ENCODE results near the gene OSBPL10.
"Not testable (repeated sequence)": the region's sequence is repeated elsewhere in the genome, so short reads cannot be mapped to it uniquely, and the experiment has no call there.

The OSBPL10 gene

DNA sequence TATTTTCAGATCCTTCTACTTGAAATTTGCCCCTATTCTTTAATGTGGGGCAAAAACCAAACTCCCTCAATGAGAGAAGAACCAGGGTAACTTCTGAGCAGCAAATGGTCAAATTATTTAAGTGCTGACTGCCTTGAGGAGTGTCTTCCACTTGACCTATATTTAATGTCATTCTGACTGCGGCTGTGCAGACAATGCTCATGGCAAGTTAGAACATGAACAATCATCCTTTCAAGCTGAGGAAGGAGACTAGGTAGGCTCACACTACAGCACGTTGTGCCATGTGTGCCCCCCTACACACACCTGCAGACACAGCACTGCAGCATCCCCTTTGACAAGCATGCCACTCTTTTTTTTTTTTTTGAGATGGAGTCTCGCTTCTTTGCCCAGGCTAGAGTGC is 98.2 kb downstream of the OSBPL10 start:
- no peak for DNase-seq

DNA sequence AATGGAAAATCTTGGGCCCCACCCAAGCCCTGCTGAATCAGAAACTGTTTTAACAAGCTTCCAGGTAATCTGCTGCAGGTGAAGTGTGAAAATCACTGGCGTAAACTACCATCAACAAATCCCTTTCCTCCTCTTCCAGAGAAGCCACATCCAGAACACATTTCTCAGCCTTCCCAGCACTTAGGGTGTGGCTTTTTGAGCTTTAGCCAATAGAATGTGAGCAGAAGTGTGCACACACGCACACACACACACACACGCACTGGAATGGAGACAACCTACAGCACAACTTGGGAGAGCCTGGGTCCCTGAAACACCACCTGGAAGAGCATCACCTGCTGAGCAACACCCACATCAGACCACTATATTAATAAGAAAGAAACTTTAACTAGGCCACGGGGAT is 98.6 kb downstream of the OSBPL10 start:
- DNase-seq: no peak

DNA sequence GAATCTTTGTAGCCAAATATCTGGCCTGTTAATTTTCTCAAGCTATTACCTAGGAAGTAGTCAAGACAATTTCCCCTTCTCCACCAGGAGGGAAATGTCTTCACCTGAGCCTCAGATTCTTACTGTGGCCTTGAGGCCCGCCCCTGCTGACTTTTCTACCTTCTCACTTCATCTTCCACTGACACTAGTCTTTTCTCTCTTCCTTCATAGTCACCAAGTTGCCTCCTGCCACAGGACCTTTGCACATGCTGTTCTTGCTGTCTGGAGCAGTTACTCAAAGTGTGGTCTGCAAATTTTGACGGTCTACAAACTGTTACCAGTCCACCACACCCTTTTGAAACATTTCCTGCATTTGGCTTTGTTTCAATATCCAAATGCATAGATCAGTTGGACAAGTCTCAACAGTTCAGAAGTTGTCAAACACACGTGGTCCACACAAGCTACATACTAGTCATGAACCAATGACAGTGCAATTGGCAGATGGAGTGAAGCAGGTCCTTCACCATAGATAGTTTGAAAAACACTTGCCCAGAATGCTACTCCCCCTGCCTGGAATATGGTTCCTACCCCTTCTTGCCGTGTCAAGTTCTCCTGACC is 100.5 kb downstream of the OSBPL10 start:
- DNase-seq: no peak

DNA sequence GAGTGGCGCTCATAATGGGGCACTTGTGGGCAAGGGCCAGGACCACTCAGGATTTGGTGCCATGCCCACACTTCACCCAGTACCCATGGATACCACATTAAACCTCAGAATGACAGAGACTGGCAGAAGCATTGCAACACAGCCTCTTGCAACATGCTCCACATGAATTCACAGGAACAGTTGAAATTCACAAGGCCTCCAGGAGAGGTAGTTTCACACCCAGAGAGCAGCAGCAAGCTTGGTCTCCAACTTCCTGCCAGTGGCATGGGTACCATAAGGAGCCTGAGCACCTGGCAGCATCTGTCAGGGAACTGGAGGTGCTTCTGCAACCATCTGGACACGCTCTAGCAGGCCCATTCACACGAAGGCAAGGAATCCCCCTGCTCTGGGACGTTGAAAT is 101.0 kb downstream of the OSBPL10 start:
- DNase-seq: no peak

DNA sequence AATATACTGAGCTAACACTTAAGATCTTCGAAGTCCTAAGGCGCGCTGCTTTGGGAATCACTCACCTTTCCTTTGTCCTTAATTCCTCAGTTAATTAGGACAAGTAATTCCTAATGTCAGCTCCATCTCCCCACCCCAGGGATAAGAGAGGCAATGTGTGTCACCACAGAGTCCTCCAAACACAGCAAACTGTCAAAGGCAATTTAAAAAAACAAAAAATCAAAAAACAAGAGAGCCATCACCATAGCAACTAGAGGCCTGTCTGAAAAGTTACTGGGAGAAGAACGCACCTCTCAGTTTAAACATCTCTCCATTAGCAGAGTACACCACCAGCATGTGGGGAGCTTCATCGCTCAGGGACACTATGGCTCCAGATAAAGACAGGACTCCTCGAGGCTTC is 101.7 kb downstream of the OSBPL10 start:
- DNase-seq: no peak

DNA sequence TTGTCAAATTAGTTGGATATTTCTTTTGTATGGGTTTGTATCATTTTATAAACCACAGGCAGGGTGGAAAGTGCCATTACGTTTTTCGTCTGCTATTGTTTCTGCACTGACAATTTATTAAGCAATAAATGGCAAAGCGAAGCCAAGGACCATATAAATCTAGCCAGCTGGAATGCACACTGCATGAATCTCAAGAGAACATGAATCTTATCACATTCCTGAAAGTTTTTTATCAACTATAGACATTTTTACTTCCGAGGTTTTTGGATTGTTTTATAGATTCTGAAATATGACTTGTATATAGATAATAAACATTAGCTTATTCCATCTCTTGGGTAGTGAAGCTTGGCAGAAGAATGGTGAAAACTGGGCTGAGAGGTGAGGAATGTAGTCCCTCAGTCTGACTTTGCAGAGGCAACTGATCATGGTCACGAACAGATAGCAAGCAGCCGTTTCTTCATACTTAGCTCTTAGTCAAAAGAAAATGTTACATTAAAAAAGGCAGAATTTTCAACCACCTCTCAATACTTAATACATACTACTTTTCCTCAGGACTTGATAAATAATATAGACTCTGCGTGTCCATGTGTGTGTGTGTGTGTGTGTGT is 102.7 kb downstream of the OSBPL10 start:
- no peak for DNase-seq

DNA sequence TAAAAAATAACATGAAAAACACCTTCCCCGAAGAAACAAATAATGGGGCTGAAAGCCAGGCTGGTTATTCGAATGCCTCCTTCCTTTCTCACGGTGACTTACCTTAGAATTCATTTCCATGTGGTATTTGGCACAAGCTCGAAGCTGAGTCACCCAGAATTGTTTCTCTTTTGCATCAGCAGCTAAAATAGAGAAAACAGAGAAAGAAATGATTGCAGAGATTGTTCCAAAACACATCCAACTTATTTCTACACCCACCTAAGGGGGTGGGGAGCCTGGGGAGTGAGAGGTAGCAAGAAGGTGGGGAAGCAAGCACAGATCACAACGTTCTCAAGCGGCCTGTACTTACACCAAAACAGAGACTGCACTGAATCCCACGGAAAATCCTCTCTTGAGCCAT is 104.7 kb downstream of the OSBPL10 start:
- DNase-seq: no peak

DNA sequence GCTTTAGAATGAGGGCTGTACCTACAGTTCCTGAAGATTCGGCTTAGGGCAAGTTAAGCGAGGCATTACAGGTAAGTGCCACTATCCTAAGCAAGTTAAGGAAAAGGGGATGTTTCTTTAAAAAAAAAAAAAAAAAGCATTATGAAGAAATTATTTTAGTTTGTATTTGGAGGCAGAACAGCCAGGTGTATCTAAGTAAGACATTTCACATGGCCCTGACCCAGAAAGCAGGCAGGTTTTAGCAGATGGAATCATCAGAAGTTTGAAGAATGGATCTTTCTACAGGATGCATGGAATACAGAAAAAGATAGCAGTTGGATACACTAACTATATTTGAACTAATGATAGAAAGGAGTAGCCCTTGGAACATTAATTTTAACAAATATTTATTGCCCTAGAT is 105.6 kb downstream of the OSBPL10 start:
- DNase-seq: no peak

DNA sequence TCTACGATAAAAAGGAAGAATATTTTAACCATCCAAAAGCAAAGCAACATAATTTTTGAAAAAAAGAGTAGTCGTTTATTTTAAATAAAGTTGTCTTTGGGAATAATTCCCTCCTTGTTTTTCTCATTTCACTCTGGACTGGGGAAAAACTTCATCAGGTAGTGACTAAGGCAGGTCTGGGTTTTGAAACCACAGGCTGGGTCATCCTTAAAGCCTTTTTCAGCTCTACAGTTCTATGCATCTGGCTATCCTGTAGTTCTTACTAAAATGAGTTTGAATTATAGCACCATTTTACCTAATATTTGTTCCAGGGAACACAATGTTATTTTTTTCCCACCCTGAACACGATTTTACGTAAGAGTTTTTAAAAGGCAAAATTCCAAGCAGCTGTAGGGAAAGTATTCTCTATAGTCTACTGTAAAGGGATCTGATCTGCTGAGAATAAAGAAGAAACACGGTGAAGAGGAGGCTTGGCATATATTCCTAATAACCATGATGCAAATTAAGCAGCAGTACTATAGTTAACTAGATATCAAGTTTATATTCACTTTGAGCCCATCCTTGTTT is 107.7 kb downstream of the OSBPL10 start:
- DNase-seq: no peak

DNA sequence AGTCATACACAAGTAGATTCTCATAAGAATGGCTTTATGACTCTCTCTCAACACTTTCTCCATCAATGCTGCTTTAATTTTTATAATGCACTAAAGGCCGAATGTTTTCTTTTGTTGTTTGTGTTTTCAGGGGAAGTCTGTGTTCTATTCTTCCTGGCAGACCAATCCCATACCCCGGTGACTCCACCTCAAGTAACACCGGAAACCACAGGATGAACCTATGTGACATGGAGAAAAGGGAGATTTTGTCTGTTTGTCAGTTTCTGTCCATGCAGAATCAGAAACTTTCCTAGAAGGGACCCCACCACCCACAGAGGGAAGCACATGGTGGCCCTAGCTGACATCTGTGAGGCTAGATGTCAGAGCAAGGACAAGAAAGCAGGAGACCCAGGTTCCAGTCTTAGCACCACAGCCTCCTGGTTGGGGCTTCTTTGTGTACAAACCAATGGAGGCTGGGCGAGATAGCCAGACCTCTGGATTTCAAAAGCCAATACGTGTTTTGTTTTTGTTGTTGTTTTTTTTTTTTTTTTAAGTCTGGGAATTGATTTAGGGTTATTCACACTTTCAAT is 109.0 kb downstream of the OSBPL10 start:
- DNase-seq: no peak

DNA sequence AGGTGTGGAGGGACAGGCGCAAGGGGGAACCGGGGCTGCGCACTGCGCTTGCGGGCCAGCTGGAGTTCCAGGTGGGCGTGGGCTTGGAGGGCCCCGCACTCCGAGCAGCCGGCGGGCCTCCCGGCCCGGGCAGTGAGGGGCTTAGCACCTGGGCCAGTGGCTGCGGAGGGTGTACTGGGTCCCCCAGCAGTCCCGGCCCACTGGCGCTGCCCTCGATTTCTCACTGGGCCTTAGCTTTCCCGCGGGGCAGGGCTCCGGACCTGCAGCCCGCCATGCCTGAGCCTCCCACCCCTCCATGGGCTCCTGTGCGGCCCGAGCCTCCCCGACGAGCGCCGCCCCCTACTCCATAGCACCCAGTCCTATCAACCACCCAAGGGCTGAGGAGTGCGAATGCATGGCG is 111.0 kb downstream of the OSBPL10 start:
- DNase-seq: not testable (repeated sequence)

DNA sequence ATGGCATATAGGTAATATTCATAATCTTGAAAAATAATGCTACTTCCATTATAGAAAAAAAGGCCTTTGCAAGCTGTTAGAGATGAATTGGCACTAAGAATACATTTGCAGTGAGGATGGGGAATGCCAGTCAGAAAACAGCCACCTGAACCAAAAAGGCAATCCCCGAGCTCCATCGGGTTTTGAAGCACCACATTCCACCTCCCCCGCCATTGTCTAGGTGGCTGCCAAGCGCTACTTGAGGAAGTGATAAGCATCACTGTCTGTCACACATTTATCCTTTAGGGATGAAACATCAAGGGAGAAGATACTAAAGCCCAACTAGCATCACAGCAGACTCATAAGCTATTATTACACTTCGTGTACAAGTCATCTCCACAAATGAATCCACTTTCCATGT is 112.8 kb downstream of the OSBPL10 start:
- DNase-seq: no peak

DNA sequence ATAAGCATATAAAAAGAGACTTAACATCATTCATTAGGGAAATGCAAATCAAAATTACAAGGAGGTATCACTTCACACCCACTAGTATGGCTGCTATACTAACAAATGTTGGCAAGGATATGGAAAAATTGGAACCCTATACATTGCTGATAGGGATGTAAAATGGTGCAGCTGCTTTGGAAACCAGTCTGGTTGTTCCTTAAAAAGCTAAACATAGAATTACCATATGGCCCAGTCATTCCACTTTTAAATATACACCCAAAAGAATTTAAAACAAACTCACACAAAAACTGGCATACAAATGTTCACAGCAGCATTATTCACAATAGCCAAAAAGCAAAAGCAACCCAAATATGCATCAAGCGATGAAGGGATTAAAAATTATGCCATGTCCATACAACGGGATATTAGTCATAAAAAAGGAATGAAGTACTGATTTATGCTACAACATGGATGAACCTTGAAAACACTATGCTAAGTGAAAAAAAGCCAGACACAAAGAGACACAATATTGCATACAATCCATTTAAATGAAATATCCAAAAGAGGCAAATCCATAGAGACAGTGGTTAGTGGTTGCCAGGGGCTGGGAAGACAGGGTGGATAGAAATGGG is 118.3 kb downstream of the OSBPL10 start:
- DNase-seq: no peak

DNA sequence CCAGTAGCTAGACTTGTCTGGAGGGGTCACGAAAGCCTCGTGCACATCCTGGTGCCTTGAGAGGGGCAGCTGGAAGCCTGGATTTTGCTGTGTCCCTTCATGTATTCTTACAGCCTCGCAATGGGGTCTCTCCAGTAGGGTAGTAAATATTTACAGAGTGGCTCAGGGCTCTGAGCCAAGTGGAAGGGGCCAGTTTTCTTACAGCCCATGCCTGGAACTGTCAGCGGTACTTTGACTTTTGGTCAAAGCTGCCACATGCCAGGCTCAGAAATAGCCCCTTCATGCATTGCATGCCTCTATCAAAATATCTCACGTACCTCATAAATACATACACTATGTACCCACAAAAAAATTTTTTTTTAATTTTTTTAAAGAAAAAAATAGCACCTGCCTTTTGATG is 119.2 kb downstream of the OSBPL10 start:
- DNase-seq: no peak

DNA sequence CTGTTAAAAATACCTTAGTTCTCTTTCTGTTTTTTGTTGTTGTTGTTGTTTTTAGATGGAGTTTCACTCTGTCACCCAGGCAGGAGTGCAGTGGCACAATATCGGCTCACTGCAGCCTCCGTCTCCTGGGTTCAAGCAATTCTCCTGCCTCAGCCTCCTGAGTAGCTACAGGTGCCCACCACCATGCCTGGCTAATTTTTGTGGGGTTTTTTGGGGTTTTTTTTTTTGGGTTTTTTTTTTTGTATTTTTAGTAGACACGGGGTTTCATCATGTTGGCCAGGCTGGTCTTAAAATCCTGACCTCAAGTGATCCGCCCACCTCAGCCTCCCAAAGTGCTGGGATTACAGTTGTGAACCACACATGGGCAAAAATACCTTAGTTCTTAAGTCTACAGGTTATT is 120.4 kb downstream of the OSBPL10 start:
- DNase-seq: not testable (repeated sequence)

DNA sequence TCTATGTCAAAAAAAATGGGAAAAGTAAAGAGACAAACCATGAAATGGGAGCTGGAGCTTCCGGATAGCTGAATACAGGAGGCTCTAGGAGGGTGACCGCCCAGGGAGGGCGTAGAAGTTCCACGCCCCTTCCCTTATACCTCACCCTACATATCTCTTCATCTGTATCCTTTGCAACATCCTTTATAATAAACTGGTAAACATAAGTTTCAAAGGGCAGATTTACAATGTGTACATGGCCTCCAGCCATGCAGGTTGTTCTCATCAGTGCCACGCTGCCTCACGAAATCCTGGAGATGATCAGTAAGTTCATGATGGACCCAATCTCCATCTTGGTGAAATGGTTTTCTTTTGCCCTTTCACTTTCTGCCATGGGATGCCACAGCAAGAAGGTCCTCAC is 121.8 kb downstream of the OSBPL10 start:
- DNase-seq: no peak

DNA sequence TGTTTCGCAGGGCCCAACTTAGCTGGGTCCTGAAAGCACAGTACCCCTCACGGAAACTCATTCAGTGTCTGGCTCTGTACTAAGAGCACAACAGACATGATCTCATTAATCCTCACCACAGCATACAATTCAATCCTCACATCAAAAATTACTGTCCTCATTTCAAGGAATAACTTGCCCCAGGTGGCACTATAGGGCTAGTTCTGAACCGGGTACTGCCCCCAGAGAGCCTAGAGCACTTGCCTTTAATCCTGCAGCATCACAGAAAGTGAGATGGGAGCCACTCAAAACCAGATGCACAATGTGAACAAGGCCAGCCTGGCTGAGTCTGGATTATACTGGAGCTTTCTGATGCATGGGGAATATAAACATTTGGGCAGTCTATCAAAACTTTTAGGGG is 122.6 kb downstream of the OSBPL10 start:
- DNase-seq: no peak

DNA sequence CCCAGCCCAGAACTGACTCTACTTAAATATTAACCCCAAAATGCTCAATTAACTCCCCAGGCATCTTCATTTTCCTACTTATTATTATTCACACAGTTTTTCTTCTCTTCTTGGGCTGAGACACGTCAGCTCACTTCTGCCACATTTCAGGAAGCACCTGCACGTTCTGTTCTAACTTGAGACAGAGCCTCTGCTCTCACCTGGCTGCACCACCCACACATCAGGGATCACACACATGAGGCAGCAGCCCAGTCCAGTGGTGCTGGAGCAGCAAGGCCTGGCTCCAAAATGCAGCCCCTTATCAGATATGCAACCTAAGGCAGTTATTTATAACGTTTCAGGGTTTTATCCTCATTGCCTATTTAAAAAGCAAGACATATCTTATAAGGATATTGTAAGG is 127.5 kb downstream of the OSBPL10 start:
- no peak for DNase-seq

DNA sequence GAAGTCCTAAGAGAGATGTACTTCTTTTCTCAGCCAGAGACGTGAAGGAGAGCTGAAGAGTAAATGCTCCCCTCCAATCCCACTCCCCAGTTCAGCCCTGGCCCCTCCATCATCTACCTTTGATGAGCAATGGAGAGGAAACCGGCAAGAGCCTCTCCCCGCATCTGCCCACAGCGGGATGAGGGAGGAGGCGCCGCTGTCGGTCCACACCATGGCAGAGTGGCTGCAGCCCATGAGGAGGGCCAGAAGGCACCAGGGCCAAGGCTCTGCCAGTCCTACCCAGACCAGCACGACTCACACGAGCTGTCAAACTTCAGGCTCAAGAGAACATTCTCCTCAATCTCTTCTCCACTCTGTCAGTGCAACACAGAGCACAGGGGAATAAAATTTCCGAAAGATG is 129.8 kb downstream of the OSBPL10 start:
- no peak for DNase-seq

DNA sequence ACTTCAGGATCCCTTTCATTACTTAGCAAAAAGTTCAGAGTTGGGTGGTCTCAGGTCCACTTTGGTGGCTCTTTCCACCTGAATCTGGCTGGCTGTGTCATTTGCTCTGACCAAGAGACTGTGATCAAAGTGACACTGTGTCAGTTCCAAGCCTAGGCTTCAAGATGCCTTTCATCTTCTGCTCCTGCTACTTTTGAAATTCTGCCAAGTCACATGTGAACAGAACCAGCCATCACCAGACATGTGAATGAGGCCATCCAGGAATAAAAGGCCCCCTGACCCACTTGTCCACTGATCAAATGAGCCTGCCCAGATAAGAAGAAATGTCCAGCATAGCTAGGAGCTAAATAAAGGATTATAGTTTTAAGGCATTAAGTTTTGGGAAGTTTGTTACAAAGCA is 132.2 kb downstream of the OSBPL10 start:
- DNase-seq: no peak

DNA sequence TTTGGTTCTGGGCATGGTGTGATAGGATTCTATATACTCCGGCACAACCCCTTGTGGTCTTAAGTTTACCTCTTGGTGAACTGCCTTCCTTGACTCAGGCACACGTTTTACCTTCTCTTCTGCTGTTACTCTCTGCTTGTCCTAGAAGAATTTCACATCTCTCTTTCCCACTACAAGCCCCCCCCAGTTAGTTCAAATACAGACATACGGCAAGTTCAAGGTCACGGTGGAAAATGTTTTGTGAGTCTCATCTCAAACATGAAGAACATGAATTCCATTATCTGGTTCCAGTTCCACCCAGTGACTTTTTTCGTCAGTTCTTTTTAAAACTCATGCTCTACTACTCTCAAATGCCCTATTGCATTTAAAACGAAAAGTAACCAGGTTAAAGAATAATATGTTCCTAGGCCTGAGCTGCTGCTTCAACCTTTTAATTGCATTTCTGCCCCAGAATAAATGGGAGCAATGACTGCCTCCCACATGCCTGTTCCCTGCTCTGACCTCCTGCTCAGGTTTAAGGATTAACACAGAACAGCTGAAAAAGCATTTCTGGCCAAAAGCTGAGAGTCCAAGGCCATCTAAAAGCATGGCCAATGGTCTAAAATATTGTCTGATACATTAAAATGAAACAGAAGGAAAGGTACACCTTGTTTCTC is 132.8 kb downstream of the OSBPL10 start:
- DNase-seq: no peak

DNA sequence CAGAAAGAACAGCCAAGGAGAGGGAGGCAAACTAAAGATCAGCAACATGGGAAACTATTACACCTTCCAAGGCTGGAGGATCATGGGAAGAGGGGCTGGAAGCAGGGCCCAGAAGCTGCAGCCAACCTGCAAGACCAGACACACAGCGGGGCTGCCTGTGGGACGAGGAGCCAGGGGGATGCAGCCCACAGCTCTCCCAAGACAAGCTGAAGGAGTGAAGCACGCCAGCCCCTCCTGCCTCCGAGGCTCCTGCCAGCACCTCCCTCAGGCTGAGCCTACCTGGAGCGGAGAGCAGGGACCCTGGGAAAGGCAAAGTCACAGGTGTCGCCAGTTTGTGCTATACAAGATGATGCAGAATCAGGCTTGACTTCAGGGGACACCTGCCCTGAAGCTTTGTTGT is 133.3 kb downstream of the OSBPL10 start:
- DNase-seq: no peak

DNA sequence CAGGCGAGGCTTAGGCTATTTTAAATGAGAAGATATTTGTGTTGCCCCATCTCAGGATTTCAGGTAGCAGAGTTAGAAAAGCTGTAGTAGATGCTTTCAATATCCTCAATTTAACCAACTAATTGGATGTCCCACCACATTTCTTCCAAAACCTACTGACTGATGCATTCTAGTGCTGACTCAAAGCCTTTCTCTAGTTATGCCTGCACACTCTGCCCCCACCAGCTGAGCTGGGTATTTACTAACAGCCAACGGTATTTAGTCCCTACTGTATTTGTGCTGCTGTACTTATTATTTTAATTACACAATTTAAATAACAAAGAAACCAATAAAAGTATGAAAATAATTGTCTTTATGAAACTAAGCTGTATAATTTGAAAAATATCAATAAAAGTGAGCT is 139.5 kb downstream of the OSBPL10 start:
- DNase-seq: no peak

DNA sequence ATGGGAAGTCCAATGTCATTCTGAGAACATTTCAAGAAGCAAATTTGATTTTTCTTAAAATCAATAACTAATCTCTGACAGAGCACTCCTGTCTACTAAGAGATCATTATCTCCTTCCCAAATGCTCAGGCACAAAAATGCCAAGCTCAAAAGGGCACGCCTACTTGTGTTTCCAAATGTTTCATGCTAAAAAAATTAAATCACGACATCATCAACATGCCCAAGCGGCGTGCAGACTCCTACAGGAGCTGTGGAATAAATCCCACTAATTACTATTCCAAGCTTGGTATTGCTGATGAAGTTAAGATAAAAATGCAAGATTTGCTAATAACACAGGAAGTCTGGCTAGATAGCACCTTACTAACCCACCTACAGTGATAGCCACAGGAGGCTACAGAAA is 140.8 kb downstream of the OSBPL10 start:
- no peak for DNase-seq

Measured in stimulated activated CD8-positive, alpha-beta memory T cell treated with anti-CD3 and anti-CD28 coated beads, Interleukin-4, amount 100 ng/mL, for 48 hours (primary cell).